Thoracic aorta (tissue), 2 donors: ENCODE measurements around the gene UBE2V1. TPM values are rescaled to one million over a fixed set of nuclear protein-coding genes. Genes with fewer than 3 reads are reported as not detected.

Experiments used
- ATAC-seq: fragments of 150-250 bp; one replicate; pipeline ENCODE4 v1.8.0; 2017; ENCODE audit warnings: low read depth; ENCODE audit not compliant: insufficient number of reproducible peaks, low FRiP score
- DNase-seq: peaks from one replicate; pipeline ENCODE4 v3.0.0-alpha.2; 2020; ENCODE audit warnings: low spot score
- H3K27ac ChIP-seq, 2 donors: fragments of 200-600 bp; sonication (generic); 1 replicate in 1 of 2; 2 replicates in 1 of 2; pipeline ENCODE4 v1.5.1; 2016; ENCODE audit warnings: mild to moderate bottlenecking in 2 of 2, moderate library complexity in 2 of 2
- H3K27me3 ChIP-seq: fragments of 200-600 bp; sonication (generic); replicated peaks from 2 replicates; pipeline ENCODE4 v1.6.0; 2016; ENCODE audit warnings: mild to moderate bottlenecking; ENCODE audit not compliant: insufficient read depth
- H3K36me3 ChIP-seq: fragments of 200-600 bp; sonication (generic); one replicate; pipeline ENCODE4 v1.5.1; 2016
- H3K4me1 ChIP-seq, 2 donors: fragments of 200-600 bp; sonication (generic); 1 replicate in 1 of 2; 2 replicates in 1 of 2; pipeline versions ENCODE4 v1.5.1 to v1.6.0; 2016; ENCODE audit warnings: low read depth in 2 of 2, mild to moderate bottlenecking in 1 of 2; ENCODE audit not compliant: control insufficient read depth in 1 of 2
- H3K4me3 ChIP-seq: fragments of 200-600 bp; sonication (generic); 2 replicates; pipeline ENCODE4 v1.5.1; 2016; ENCODE audit warnings: mild to moderate bottlenecking
- H3K9me3 ChIP-seq: fragments of 200-600 bp; sonication (generic); 2 replicates; pipeline ENCODE4 v1.5.1; 2016
- CTCF ChIP-seq: fragments of 200-600 bp; sonication (generic); IDR thresholded peaks from one replicate; pipeline ENCODE4 v1.5.1; 2019; ENCODE audit warnings: antibody characterized with exemption
- total RNA-seq, 2 donors: library from RNA; depleted of rRNA; stranded (reverse); fragments of >200 nt; gene quantifications; one replicate each; pipeline versions ENCODE4 v1.1.0 to v1.2.3, GENCODE V29; 2016

UBE2V1 gene
- total RNA-seq, 2 donors from 2014 or later: 91.7 to 98.4 TPM

GRCh38 chr20:50050660-50051308, 62.2 kb downstream of the UBE2V1 start:
- ATAC-seq (no peak), DNase-seq (no peak)
- TF ChIP-seq CTCF: no peak
- Histone ChIP-seq H3K4me3 (no peak overlapping the region), H3K27me3 (no peaks in the 10 kb centered on the region), H3K36me3 (no peaks in the 10 kb centered on the region), H3K27ac (no peak overlapping the region), H3K4me1 (peaks cover 33 to 45% of the 10 kb centered on the region in 2 donors), H3K9me3 (no peaks in the 10 kb centered on the region)

DNA sequence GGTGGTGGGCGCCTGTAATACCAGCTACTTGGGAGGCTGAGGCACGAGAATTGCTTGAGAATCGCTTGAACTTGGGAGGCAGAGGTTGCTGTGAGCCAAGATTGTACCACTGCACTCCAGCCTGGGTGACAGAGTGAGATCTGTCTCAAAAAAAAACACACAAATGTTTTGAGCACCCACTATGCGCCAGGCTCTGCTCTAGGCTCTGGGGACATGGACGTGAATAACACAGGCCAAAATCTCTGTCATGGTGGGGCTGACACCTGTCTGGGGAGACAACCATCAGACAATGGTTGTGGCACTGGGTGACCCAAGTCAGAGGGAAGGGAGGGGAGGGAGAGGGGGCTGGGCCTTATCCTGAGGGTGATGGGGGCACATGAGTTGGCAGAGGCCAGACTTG, 62.7 kb downstream of the UBE2V1 start:
- DNase-seq: no peak
- Histone ChIP-seq H3K4me1 (peaks cover 27 to 39% of the 10 kb centered on the region in 2 donors), H3K9me3 (no peaks in the 10 kb centered on the region), H3K27ac (no peak overlapping the region), H3K27me3 (no peaks in the 10 kb centered on the region), H3K36me3 (no peaks in the 10 kb centered on the region), H3K4me3 (no peak overlapping the region)
- no peak for TF ChIP-seq CTCF
- ATAC-seq: no peak

GRCh38 chr20:50049442-50050026, 63.4 kb downstream of the UBE2V1 start:
- no peak for ATAC-seq
- Histone ChIP-seq H3K27me3 (no peaks in the 10 kb centered on the region), H3K4me1 (peaks cover 20 to 32% of the 10 kb centered on the region in 2 donors), H3K36me3 (no peaks in the 10 kb centered on the region), H3K9me3 (no peaks in the 10 kb centered on the region), H3K27ac (no peak overlapping the region), H3K4me3 (no peak overlapping the region)
- DNase-seq: no peak
- TF ChIP-seq CTCF: no peak

DNA sequence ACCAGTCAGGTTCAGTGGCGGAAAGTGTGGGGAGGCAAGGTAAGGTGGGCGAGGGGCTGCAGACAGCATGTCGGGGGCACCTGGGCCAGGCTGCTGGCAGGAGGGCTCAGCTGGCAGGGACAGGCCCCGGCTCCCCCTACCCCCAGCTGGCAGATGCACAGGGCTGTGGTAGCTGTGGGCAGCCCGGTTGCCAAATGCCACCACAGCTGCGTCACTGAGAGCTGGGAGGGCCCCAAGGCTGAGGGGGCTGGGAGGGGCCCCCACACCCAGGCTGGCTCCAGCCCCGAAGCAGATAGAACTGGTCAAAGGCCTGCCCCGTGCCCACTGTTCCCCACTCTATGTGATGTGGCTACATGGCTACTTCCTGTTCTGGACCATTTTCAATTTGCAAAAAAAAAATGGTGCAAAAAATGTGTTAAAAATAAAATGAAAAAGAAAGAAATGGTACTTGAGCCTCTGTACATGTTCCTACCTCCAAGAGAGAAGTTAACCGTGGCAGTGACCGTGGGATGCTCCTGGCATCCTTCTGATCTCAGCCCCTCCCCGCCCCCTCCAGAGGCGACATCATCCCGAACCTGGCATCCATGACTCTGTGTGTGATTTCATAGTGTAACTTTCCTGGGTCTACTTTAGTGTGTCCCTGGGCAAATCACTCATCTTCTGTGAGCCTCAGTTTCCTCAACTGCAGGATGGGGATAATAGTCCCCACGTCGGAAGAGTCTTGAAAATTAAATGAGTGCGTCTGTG, 64.4 kb downstream of the UBE2V1 start:
- DNase-seq: no peak
- Histone ChIP-seq H3K27ac (peak overlapping the region; percentile 16 to 39), H3K36me3 (no peaks in the 10 kb centered on the region), H3K9me3 (no peaks in the 10 kb centered on the region), H3K4me1 (peaks cover 20 to 29% of the 10 kb centered on the region in 2 donors), H3K4me3 (peak overlapping the region; percentile 44), H3K27me3 (no peaks in the 10 kb centered on the region)
- ATAC-seq: no peak
- TF ChIP-seq CTCF: no peak

DNA sequence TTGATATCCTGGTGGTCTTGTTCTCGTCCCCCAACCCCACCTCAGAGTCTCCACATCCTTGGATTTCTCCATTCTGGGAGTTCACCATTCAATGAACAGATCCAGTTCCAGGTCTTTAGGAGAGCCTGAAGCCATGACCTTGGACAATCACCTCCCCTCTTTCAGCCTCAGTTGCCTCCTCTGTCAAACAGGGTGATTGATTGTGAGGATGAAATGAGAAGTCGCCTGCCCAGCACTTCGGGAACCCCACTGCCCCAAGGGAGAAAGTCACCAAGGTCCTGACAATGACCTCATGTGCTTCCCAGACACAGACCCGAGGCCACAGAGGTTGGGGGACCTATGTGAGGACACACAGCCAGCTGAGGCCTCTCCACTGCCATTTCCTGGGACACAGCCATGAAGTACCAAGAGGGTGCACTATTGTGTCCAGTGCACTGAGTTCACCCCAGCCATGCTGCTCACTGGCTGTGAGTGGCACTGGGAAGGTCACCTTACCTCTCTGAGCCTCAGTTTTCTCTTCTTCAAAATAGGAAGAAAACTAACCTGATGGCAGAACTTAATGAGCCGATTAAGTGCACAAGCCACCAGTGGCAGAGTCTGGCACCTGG, 68.5 kb downstream of the UBE2V1 start:
- Histone ChIP-seq H3K27ac (no peak overlapping the region), H3K9me3 (no peaks in the 10 kb centered on the region), H3K36me3 (no peaks in the 10 kb centered on the region), H3K27me3 (no peaks in the 10 kb centered on the region), H3K4me3 (no peak overlapping the region), H3K4me1 (peaks cover 20 to 28% of the 10 kb centered on the region in 2 donors)
- TF ChIP-seq CTCF: no peak
- DNase-seq (no peak), ATAC-seq (no peak)
